CD4-positive, alpha-beta T cell (primary cell): ENCODE measurements around the gene CDK14. TPM values are rescaled to one million over a fixed set of nuclear protein-coding genes. Genes with fewer than 3 reads are reported as not detected.

Source experiments
- ATAC-seq: fragments of 200-7000 bp; cut with Tn5 transposase; one replicate; pipeline ENCODE4 v1.10.0; 2022; ENCODE audit warnings: mild to moderate bottlenecking; ENCODE audit not compliant: poor library complexity
- CTCF ChIA-PET: fragments of 350-600 bp; sonication (Branson Sonifier 250); formaldehyde crosslinking; loops from one replicate; lab custom pipeline; 2021; ENCODE audit warnings: antibody characterized with exemption, inconsistent platforms; lab: Charles Lee
- POLR2A ChIA-PET: fragments of 350-600 bp; sonication (Branson Sonifier 250); formaldehyde crosslinking; loops from one replicate; lab custom pipeline; 2021; ENCODE audit warnings: antibody characterized with exemption, inconsistent platforms; lab: Charles Lee
- DNase-seq, 14 experiments: peaks; one replicate each; pipeline ENCODE4 v3.0.0-alpha.2; 2013 to 2020; ENCODE audit warnings: mixed read lengths in 2 of 14
- H3K27ac ChIP-seq, 2 donors: one replicate each; pipeline versions ENCODE4 v1.5.1 to v1.7.0; 2013; ENCODE audit warnings: low read length in 2 of 2, low read depth in 1 of 2, mild to moderate bottlenecking in 1 of 2
- H3K27me3 ChIP-seq, 2 experiments: 1 replicate in 1 of 2; 2 replicates in 1 of 2; pipeline versions ENCODE4 v1.6.1 to v1.7.0; 2013; ENCODE audit warnings: low read length in 2 of 2, control low read depth in 1 of 2, mild to moderate bottlenecking in 1 of 2, moderate library complexity in 1 of 2; ENCODE audit not compliant: insufficient read depth in 2 of 2, control insufficient read depth in 1 of 2
- H3K36me3 ChIP-seq: one replicate; pipeline ENCODE4 v1.6.1; 2013; ENCODE audit warnings: low read length, control low read depth; ENCODE audit not compliant: insufficient read depth
- H3K4me1 ChIP-seq: one replicate; pipeline ENCODE4 v1.6.1; 2013; ENCODE audit warnings: low read length, control low read depth; ENCODE audit not compliant: insufficient read depth
- H3K4me3 ChIP-seq: one replicate; pipeline ENCODE4 v1.5.1; 2013; ENCODE audit warnings: mild to moderate bottlenecking, low read length, moderate library complexity
- H3K9me3 ChIP-seq, 2 experiments: 1 replicate in 1 of 2; 2 replicates in 1 of 2; pipeline versions ENCODE4 v1.6.1 to v1.7.0; 2013; ENCODE audit warnings: low read length in 2 of 2, mild to moderate bottlenecking in 2 of 2, control low read depth in 1 of 2, moderate library complexity in 1 of 2; ENCODE audit not compliant: control insufficient read depth in 1 of 2, insufficient read depth in 1 of 2
- H3K27ac Mint-ChIP-seq: one replicate; pipeline ENCODE4 v1.8.0; 2020; ENCODE audit warnings: mixed read lengths
- H3K27me3 Mint-ChIP-seq: one replicate; pipeline ENCODE4 v1.8.0; 2021; ENCODE audit warnings: mixed read lengths
- H3K36me3 Mint-ChIP-seq: one replicate; pipeline ENCODE4 v1.8.0; 2021; ENCODE audit warnings: low read depth, mixed read lengths
- H3K4me1 Mint-ChIP-seq: one replicate; pipeline ENCODE4 v1.8.0; 2021; ENCODE audit warnings: low read depth, mixed read lengths
- H3K4me3 Mint-ChIP-seq: one replicate; pipeline ENCODE4 v1.8.0; 2020; ENCODE audit warnings: mild to moderate bottlenecking, mixed read lengths
- H3K9me3 Mint-ChIP-seq: one replicate; pipeline ENCODE4 v1.8.0; 2020; ENCODE audit warnings: mixed read lengths
- CTCF ChIP-seq: fragments of 200-600 bp; IDR thresholded peaks from one replicate; pipeline ENCODE4 v1.8.0; 2022; ENCODE audit warnings: antibody characterized with exemption, mild to moderate bottlenecking
- intact Hi-C, 2 experiments: fragments of 100-400 bp; cut with DNase I in 1 of 2; cut with micrococcal nuclease in 1 of 2; formaldehyde crosslinking; loops; one replicate each; pipeline versions ENCODE4 v1.15.1 to v1.9.0; 2023 to 2025; cut with DNase I, micrococcal nuclease
- total RNA-seq, 174 experiments: library from RNA in 2 of 174; stranded (reverse) in 2 of 174; gene quantifications; one replicate each; pipeline ENCODE4 v1.2.3 and lab custom pipeline; 2021 to 2026

The CDK14 gene
- total RNA-seq, 2 experiments from 2014 or later, result 0.45 to 0.47 TPM

- Mint-ChIP-seq H3K4me3 (no peak overlapping the region), H3K9me3 (peaks cover 10% of the 10 kb centered on the region)
Measured at GRCh38 chr7:90835861-90836260, 239.7 kb downstream of the CDK14 start.

DNA sequence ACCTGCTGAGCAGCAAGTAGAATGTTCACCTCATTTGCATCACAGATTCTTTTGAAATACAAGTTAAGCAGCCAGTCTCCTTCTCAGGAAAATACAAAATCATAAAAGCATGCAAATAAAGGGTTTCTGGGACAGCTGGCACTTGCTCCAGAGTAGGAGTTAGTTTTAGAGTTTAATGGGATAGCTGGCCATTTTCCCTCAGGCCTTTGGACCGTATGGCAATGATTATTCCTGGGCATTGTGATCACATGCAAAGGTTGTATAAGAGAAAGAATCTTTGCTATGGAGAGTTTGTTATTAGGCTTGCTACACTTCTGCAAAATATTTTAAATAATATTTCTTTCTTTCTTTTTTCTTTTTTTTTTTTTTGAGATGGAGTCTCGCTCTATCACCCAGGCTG is 240.8 kb downstream of the CDK14 start:
- no peaks in the 10 kb centered on the region for H3K27me3 ChIP-seq
- TF ChIP-seq CTCF, result no peak
- H3K9me3 ChIP-seq, result peaks cover 3 to 4% of the 10 kb centered on the region in 2 experiments
- H3K4me3 Mint-ChIP-seq, result no peak overlapping the region
- no peak overlapping the region for H3K4me3 ChIP-seq
- H3K9me3 Mint-ChIP-seq, result peaks cover 8% of the 10 kb centered on the region
- no peaks in the 10 kb centered on the region for H3K36me3 Mint-ChIP-seq
- DNase-seq (no peak), ATAC-seq (no peak)
- no peak overlapping the region for H3K27ac Mint-ChIP-seq
- ChIA-PET CTCF (no interaction called here), POLR2A (no interaction called here)
- intact Hi-C loops, result no loop called here
- no peaks in the 10 kb centered on the region for H3K36me3 ChIP-seq
- no peak overlapping the region for H3K27ac ChIP-seq
- H3K27me3 Mint-ChIP-seq, result no peaks in the 10 kb centered on the region
- no peaks in the 10 kb centered on the region for H3K4me1 ChIP-seq
- H3K4me1 Mint-ChIP-seq, result no peaks in the 10 kb centered on the region

More at GRCh38 chr7:90835861-90836260, 239.7 kb downstream of the CDK14 start:
- Mint-ChIP-seq H3K36me3 (no peaks in the 10 kb centered on the region), H3K27me3 (no peaks in the 10 kb centered on the region), H3K4me1 (no peaks in the 10 kb centered on the region), H3K27ac (no peak overlapping the region)
- intact Hi-C loops, result no loop called here
- no peaks in the 10 kb centered on the region for H3K27me3 ChIP-seq
- peaks cover 3 to 4% of the 10 kb centered on the region in 2 experiments for H3K9me3 ChIP-seq
- no peaks in the 10 kb centered on the region for H3K4me1 ChIP-seq
- no peak overlapping the region for H3K4me3 ChIP-seq
- ATAC-seq, result no peak
- no peak for DNase-seq
- ChIA-PET CTCF (no interaction called here), POLR2A (no interaction called here)
- H3K27ac ChIP-seq, result no peak overlapping the region
- H3K36me3 ChIP-seq, result no peaks in the 10 kb centered on the region
- no peak for TF ChIP-seq CTCF

- no peak for TF ChIP-seq CTCF
- Mint-ChIP-seq H3K4me3 (no peak overlapping the region), H3K27ac (no peak overlapping the region), H3K36me3 (no peaks in the 10 kb centered on the region), H3K9me3 (peaks cover 5% of the 10 kb centered on the region), H3K27me3 (no peaks in the 10 kb centered on the region), H3K4me1 (no peaks in the 10 kb centered on the region)
- intact Hi-C loops, result no loop called here
- CTCF ChIA-PET, result no interaction called here
- Histone ChIP-seq H3K9me3 (peaks cover 3 to 4% of the 10 kb centered on the region in 2 experiments), H3K4me3 (no peak overlapping the region), H3K36me3 (no peaks in the 10 kb centered on the region), H3K4me1 (no peaks in the 10 kb centered on the region), H3K27ac (no peak overlapping the region), H3K27me3 (no peaks in the 10 kb centered on the region)
- POLR2A ChIA-PET, result no interaction called here
- ATAC-seq (no peak), DNase-seq (no peak)
Measured at GRCh38 chr7:90838799-90839198, 242.7 kb downstream of the CDK14 start.
